ENCODE measurements around the gene DHRS1.

Gene DHRS1

GRCh38 chr14:24337144-24337823 is 37.7 kb upstream of the DHRS1 start:
- peaks cover 6% of the 10 kb centered on the region; the same call in 1 of the 2 replicates for H3K79me2 ChIP-seq (ENCODE audit: insufficient read depth, low read length)
- H4K20me1 ChIP-seq (ENCODE audit: insufficient read depth, low read length, poor library complexity, severe bottlenecking): no peaks in the 10 kb centered on the region
- no peaks in the 10 kb centered on the region for H3K9me2 ChIP-seq (replicated peaks; ENCODE audit: low read depth, low read length)
- TF ChIP-seq EZH2phosphoT487 (IDR thresholded peaks at IDR 0.05; ENCODE audit: borderline replicate concordance) (no peak), CTCF (conservative IDR thresholded peaks at IDR 0.05; ENCODE audit: low read length) (no peak)
- peak overlapping the region; percentile 77 for H3K9ac ChIP-seq (ENCODE audit: low read depth, low read length, poor library complexity, severe bottlenecking)
- peaks cover 50% of the 10 kb centered on the region for H3K4me1 ChIP-seq (ENCODE audit: insufficient read depth, low read length, poor library complexity, severe bottlenecking)
- no peaks in the 10 kb centered on the region for H3F3A ChIP-seq (ENCODE audit: low read depth)
- no peaks in the 10 kb centered on the region for H3K36me3 ChIP-seq (ENCODE audit: insufficient read depth, low read length)
- H3K9me3 ChIP-seq (ENCODE audit: insufficient read depth, low read depth, low read length): no peaks in the 10 kb centered on the region
- H3K27me3 ChIP-seq (ENCODE audit: insufficient read depth, low read length, poor library complexity, severe bottlenecking): no peaks in the 10 kb centered on the region
- H2AFZ ChIP-seq (ENCODE audit: low read length): no peak overlapping the region
- H3K4me2 ChIP-seq (ENCODE audit: low read depth, low read length, poor library complexity, severe bottlenecking): peak overlapping the region; percentile 72
- no peak overlapping the region for H3K4me3 ChIP-seq (ENCODE audit: low read length, poor library complexity, severe bottlenecking)

DNA sequence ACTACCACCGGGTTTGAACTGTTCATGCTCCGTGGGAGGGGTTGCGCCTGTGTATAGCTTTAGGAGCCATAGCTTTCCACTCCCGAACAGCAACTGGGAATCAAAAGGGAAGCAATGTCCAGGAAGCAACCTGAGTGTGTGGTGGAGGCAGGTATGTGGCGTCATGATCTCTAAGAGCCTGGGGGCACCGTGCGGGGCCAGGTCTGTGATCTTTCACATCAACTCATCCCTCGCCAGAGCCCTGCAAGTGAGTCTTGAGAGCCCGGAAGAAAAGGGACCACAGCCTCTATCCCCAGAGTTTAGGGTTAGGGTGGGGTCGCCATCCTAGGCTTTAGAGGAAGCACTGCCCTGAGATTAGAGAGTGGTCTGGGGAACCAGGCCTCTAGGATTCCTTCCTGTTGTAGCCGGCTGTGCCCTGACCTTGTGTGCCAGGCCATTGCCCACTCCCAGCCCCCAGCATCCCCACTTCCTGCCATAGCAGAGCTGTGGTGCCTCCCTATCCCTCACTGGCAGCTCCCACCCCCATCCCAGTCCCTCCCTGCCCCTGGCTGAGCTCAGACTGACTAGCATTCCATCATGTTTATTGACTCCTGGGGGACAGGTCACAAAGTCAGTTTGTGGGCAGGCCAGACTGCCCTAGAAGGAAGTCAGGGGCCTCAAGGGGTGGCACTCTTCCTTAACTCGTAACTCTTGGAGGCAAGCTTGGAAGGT is 36.0 kb upstream of the DHRS1 start:
- Histone ChIP-seq H3K4me2 (ENCODE audit: low read depth, low read length, poor library complexity, severe bottlenecking) (peak overlapping the region; percentile 72), H3K4me1 (ENCODE audit: insufficient read depth, low read length, poor library complexity, severe bottlenecking) (peaks cover 57% of the 10 kb centered on the region), H3K9me3 (ENCODE audit: insufficient read depth, low read depth, low read length) (no peaks in the 10 kb centered on the region), H3K9ac (ENCODE audit: low read depth, low read length, poor library complexity, severe bottlenecking) (peak overlapping the region; percentile 69), H3K79me2 (ENCODE audit: insufficient read depth, low read length) (peaks cover 6% of the 10 kb centered on the region; the same call in 1 of the 2 replicates), H4K20me1 (ENCODE audit: insufficient read depth, low read length, poor library complexity, severe bottlenecking) (no peaks in the 10 kb centered on the region), H3K9me2 (replicated peaks; ENCODE audit: low read depth, low read length) (no peaks in the 10 kb centered on the region), H3K27me3 (ENCODE audit: insufficient read depth, low read length, poor library complexity, severe bottlenecking) (no peaks in the 10 kb centered on the region), H3K4me3 (ENCODE audit: low read length, poor library complexity, severe bottlenecking) (peak overlapping the region; percentile 50), H2AFZ (ENCODE audit: low read length) (peak overlapping the region; percentile 19; the same call in 1 of the 2 replicates), H3K36me3 (ENCODE audit: insufficient read depth, low read length) (no peaks in the 10 kb centered on the region), H3F3A (ENCODE audit: low read depth) (no peaks in the 10 kb centered on the region)
- TF ChIP-seq EZH2phosphoT487 (IDR thresholded peaks at IDR 0.05; ENCODE audit: borderline replicate concordance) (no peak), CTCF (conservative IDR thresholded peaks at IDR 0.05; ENCODE audit: low read length) (no peak)

GRCh38 chr14:24334431-24335291 is 35.1 kb upstream of the DHRS1 start, which contains the start of gene ADCY4:
ADCY4 (minus strand) TSS chr14:24335071; CDS start chr14:24334652, 419 bp downstream.
- Histone ChIP-seq H3K9ac (ENCODE audit: low read depth, low read length, poor library complexity, severe bottlenecking) (peak within 1 kb of the TSS; percentile 69), H3K27me3 (ENCODE audit: insufficient read depth, low read length, poor library complexity, severe bottlenecking) (no peaks in the 10 kb centered on the region), H4K20me1 (ENCODE audit: insufficient read depth, low read length, poor library complexity, severe bottlenecking) (no peaks in the 10 kb centered on the region), H3K36me3 (ENCODE audit: insufficient read depth, low read length) (no peaks in the 10 kb centered on the region), H2AFZ (ENCODE audit: low read length) (peak within 1 kb of the TSS; percentile 47; the same call in 1 of the 2 replicates), H3K4me2 (ENCODE audit: low read depth, low read length, poor library complexity, severe bottlenecking) (peak within 1 kb of the TSS; percentile 78), H3F3A (ENCODE audit: low read depth) (no peaks in the 10 kb centered on the region), H3K4me3 (ENCODE audit: low read length, poor library complexity, severe bottlenecking) (peak within 1 kb of the TSS; percentile 67), H3K79me2 (ENCODE audit: insufficient read depth, low read length) (peaks cover 6% of the 10 kb centered on the region; the same call in 1 of the 2 replicates), H3K9me3 (ENCODE audit: insufficient read depth, low read depth, low read length) (no peaks in the 10 kb centered on the region), H3K4me1 (ENCODE audit: insufficient read depth, low read length, poor library complexity, severe bottlenecking) (peaks cover 57% of the 10 kb centered on the region), H3K9me2 (replicated peaks; ENCODE audit: low read depth, low read length) (no peaks in the 10 kb centered on the region)
- TF ChIP-seq CTCF (conservative IDR thresholded peaks at IDR 0.05; ENCODE audit: low read length): no peak
- no peak for TF ChIP-seq EZH2phosphoT487 (IDR thresholded peaks at IDR 0.05; ENCODE audit: borderline replicate concordance)

All from Loucy (cell line).